Ramos (cell line): ENCODE data around the gene SPTB.

ENCODE experiments used
- in situ Hi-C: fragments of 300-500 bp; cut with MboI; formaldehyde crosslinking; loops from one replicate; pipeline ENCODE4 v1.14.3; 2022; ENCODE audit warnings: low sequenced_read_pairs; ENCODE audit not compliant: unreplicated experiment

Gene SPTB

GRCh38 chr14:64795921-64796320 is 83.8 kb downstream of the SPTB start:
- in situ Hi-C loops = no loop called here

GRCh38 chr14:64795211-64795610 is 84.5 kb downstream of the SPTB start:
- in situ Hi-C loops = no loop called here

- in situ Hi-C loops = no loop called here
Observed at GRCh38 chr14:64792871-64793560, 86.7 kb downstream of the SPTB start.

- in situ Hi-C loops = no loop called here
Observed at GRCh38 chr14:64792231-64792630, 87.5 kb downstream of the SPTB start.

GRCh38 chr14:64790478-64790877 is 89.2 kb downstream of the SPTB start:
- in situ Hi-C loops = no loop called here

GRCh38 chr14:64789696-64790095 is 90.0 kb downstream of the SPTB start:
- in situ Hi-C loops = no loop called here

GRCh38 chr14:64788706-64789105 is 91.0 kb downstream of the SPTB start:
- in situ Hi-C loops = no loop called here

- in situ Hi-C loops = no loop called here
Observed at GRCh38 chr14:64787619-64788018, 92.1 kb downstream of the SPTB start.

GRCh38 chr14:64786296-64787149 is 93.2 kb downstream of the SPTB start:
- in situ Hi-C loops = no loop called here

- in situ Hi-C loops = no loop called here
Observed at GRCh38 chr14:64784006-64784405, 95.7 kb downstream of the SPTB start.

- in situ Hi-C loops = no loop called here
Observed at GRCh38 chr14:64782196-64782595, 97.5 kb downstream of the SPTB start.

GRCh38 chr14:64779472-64779871 is 100.2 kb downstream of the SPTB start:
- in situ Hi-C loops = no loop called here

GRCh38 chr14:64778104-64778754 is 101.5 kb downstream of the SPTB start:
- in situ Hi-C loops = no loop called here

- in situ Hi-C loops = no loop called here
Observed at GRCh38 chr14:64777461-64777860, 102.2 kb downstream of the SPTB start.

GRCh38 chr14:64775081-64775777 is 104.5 kb downstream of the SPTB start:
- in situ Hi-C loops = no loop called here

- in situ Hi-C loops = no loop called here
Observed at GRCh38 chr14:64774272-64774671, 105.4 kb downstream of the SPTB start.

GRCh38 chr14:64773577-64773976 is 106.1 kb downstream of the SPTB start:
- in situ Hi-C loops = no loop called here

GRCh38 chr14:64773046-64773445 is 106.7 kb downstream of the SPTB start:
- in situ Hi-C loops = no loop called here

- in situ Hi-C loops = no loop called here
Observed at GRCh38 chr14:64772397-64772950, 107.2 kb downstream of the SPTB start.

- in situ Hi-C loops = no loop called here
Observed at GRCh38 chr14:64771161-64771560, 108.5 kb downstream of the SPTB start.
